ENCODE measurements around the gene PANX2.

Gene PANX2

DNA sequence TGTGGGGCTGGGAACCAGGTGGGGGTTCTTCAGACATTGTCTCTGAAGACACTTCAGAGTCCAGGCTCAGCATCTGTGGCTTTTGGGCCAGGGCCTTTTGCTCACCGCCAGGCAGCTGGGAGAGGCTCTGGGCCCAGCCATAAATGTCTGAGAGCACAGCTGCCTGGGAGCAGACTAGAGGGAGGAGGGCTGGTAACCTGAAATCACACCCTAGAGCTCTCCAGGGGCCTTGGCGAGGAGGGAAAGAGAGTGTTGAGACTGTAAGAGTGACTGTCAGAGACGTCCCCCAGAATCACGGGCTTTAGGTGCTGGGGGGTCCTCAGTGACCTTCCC is 19.3 kb downstream of the PANX2 start:
- peak overlapping the region; percentile 51 for H3K4me3 ChIP-seq (ENCODE audit: low read depth, low read length)
- peaks cover 21% of the 10 kb centered on the region for H3K36me3 ChIP-seq (replicated peaks)
- in situ Hi-C loops (cut with HindIII; ENCODE audit: low pct_ligation_motif_present, low sequenced_read_pairs) = no loop called here
- DNase-seq = no peak
- no peaks in the 10 kb centered on the region for H3K27me3 ChIP-seq (replicated peaks)
- no peak overlapping the region for H3K27ac ChIP-seq
- TF ChIP-seq, protein P1, sequence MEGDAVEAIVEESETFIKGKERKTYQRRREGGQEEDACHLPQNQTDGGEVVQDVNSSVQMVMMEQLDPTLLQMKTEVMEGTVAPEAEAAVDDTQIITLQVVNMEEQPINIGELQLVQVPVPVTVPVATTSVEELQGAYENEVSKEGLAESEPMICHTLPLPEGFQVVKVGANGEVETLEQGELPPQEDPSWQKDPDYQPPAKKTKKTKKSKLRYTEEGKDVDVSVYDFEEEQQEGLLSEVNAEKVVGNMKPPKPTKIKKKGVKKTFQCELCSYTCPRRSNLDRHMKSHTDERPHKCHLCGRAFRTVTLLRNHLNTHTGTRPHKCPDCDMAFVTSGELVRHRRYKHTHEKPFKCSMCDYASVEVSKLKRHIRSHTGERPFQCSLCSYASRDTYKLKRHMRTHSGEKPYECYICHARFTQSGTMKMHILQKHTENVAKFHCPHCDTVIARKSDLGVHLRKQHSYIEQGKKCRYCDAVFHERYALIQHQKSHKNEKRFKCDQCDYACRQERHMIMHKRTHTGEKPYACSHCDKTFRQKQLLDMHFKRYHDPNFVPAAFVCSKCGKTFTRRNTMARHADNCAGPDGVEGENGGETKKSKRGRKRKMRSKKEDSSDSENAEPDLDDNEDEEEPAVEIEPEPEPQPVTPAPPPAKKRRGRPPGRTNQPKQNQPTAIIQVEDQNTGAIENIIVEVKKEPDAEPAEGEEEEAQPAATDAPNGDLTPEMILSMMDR (IDR thresholded peaks at IDR 0.05; ENCODE audit: low read depth, low read length, missing control alignments) = no peak

DNA sequence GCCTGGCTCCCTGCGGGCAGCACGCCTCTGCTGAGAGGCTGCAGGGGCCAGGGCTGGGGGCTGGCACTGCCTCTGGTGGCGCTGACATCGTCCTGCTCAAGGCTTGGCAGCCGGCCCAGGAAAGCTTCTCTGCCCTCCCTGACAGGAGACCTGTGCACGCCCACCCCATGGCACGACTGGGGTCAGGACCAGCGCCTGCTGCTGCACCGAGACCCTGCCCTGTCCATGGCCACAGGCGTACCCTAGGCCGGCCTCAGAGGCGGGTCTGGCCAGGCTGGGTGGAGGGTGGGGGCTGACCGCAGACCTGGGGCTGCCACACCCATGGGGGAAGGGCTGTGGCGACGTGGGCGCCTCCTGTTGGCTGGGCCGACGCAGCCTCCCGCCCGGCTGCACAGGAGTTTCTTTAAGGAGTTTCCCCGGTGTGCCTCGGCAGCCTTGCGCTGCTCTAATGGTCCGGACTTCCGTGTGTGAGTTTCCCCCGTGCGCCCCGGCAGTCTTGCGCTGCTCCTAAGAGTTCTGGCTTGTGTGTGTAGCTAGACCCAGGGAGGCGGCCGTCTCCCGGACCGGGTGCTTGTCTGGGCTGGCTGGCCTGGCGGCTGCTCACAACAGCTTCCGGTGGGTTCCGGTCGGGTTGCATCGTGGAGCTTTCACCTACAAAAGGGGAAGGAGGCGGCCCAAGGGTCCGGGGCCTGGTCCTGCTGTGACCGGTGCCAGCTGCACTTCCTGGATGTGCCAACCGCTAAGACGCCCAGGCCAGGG is 19.8 kb downstream of the PANX2 start:
- in situ Hi-C loops (cut with HindIII; ENCODE audit: low pct_ligation_motif_present, low sequenced_read_pairs) = no loop called here
- Histone ChIP-seq H3K27ac (no peak overlapping the region), H3K27me3 (replicated peaks) (no peaks in the 10 kb centered on the region), H3K4me3 (ENCODE audit: low read depth, low read length) (peak overlapping the region; percentile 51), H3K36me3 (replicated peaks) (peaks cover 25% of the 10 kb centered on the region)
- DNase-seq = no peak
- TF ChIP-seq, protein P1 (IDR thresholded peaks at IDR 0.05; ENCODE audit: low read depth, low read length, missing control alignments) = peak; percentile 55

DNA sequence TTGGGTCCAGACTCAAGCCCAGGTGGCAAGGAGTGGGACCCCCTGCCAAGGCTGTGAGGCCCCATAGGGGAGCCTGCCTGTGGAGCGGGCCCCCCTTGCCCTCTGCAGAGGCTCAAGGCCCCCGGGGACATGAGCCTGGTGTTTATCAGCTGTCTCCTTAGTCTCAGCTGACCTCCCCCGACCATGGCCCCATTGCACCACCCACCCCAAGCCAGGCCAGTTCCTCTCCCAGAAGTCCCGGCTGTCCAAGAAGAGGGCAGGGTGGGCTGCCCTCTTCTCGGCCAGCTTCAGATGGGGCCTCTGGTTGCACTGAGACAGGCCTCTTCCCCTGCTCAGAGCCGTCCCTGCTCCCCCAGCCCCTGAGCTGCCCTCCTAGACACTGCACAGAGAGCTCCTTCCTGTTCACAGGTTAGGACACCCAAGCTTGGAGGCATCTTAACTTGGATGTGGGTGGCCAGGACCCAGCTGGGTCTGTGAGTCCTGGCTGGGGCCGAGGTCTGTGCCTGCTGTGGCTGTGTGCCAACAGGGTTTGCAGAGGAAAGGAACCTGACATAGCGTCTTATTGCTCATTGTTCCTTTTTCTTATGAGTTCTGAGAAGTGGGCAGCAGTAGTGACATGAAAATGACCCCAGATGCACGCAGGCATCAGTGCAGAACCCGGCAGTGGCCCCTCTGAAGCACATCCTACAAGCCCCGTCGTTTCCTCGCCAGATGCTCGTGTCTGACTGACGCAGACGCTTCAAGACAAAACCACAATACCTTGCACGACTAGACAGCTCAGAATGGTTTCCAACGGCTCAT is 20.6 kb downstream of the PANX2 start:
- Histone ChIP-seq H3K4me3 (ENCODE audit: low read depth, low read length) (peak overlapping the region; percentile 51), H3K27me3 (replicated peaks) (no peaks in the 10 kb centered on the region), H3K27ac (no peak overlapping the region), H3K36me3 (replicated peaks) (peaks cover 31% of the 10 kb centered on the region)
- TF ChIP-seq, protein P1 (IDR thresholded peaks at IDR 0.05; ENCODE audit: low read depth, low read length, missing control alignments) = no peak
- no peak for DNase-seq
- in situ Hi-C loops (cut with HindIII; ENCODE audit: low pct_ligation_motif_present, low sequenced_read_pairs) = no loop called here

DNA sequence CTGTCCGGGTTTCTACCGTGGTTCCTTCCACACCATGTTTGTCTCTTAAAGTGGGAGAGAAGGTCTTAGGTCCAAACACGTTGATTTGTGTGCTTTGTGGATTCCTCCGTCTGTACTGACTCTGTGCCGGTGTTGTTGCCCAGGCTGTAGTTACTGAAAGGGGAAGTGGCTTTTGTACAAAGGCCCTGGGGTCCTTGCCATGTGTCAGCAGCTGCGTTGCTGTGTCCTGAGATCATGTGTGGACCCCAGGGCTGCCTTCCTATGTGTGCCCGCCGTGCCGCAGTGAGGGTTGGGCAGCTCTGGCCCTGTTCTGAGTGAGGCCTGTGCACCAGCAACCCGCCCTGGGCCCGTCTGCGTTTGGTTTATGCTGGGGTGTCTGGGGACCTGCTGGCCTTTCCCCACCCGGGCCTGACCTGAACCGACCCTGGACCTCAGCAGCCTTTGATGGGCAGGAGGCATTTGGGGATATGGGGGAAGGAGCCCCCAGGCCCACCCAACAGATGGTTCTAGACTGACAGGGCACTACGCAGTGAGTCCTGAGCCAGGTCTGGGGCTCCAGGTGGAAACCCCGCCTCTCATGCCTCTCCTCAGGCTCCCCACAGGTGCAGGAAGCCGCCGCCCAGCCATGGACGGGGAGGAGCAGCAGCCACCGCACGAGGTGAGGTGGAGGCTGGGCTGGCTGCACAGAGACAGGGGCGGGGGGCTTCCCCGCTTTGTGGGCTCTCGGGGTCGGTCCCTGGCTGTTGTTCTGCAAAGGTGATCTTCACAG is 22.1 kb downstream of the PANX2 start:
- Histone ChIP-seq H3K27ac (no peak overlapping the region), H3K27me3 (replicated peaks) (no peaks in the 10 kb centered on the region), H3K4me3 (ENCODE audit: low read depth, low read length) (no peak overlapping the region), H3K36me3 (replicated peaks) (peaks cover 38% of the 10 kb centered on the region)
- no peak for DNase-seq
- in situ Hi-C loops (cut with HindIII; ENCODE audit: low pct_ligation_motif_present, low sequenced_read_pairs) = no loop called here
- TF ChIP-seq, protein P1 (IDR thresholded peaks at IDR 0.05; ENCODE audit: low read depth, low read length, missing control alignments) = no peak

DNA sequence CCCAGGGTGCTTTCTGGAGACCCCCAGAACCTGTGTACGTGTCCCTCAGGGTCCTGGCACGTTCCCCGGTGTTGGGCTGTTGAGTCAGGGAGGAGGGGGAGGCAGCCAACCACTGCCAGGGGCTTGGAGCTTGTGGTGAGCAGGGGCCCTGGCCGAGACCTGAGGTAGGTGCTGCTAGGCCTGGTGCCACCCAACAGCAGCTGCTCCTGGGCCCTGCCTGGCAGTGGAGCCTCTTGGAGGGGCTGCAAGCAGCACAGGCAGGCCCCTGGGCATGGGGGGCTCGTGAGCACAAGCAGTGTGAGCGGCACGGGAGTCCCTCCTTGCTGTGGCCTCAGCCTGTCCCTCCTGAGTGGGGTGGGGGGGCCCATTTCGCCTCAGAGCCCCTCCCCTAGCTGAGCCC is 23.1 kb downstream of the PANX2 start:
- peaks cover 40% of the 10 kb centered on the region for H3K36me3 ChIP-seq (replicated peaks)
- no peak for DNase-seq
- in situ Hi-C loops (cut with HindIII; ENCODE audit: low pct_ligation_motif_present, low sequenced_read_pairs) = no loop called here
- TF ChIP-seq, protein P1 (IDR thresholded peaks at IDR 0.05; ENCODE audit: low read depth, low read length, missing control alignments) = no peak
- no peak overlapping the region for H3K4me3 ChIP-seq (ENCODE audit: low read depth, low read length)
- no peak overlapping the region for H3K27ac ChIP-seq
- H3K27me3 ChIP-seq (replicated peaks) = no peaks in the 10 kb centered on the region
